Smooth muscle cell (in vitro differentiated cells): Measurements from ENCODE around the gene EMB. TPM values are rescaled to one million over a fixed set of nuclear protein-coding genes. Genes with fewer than 3 reads are reported as not detected.
"Not testable (repeated sequence)": the region's sequence is repeated elsewhere in the genome, so short reads cannot be mapped to it uniquely, and the experiment has no call there.

ENCODE experiments used
- DNase-seq: peaks from one replicate; lab custom pipeline; 2025; ENCODE audit not compliant: unreplicated experiment; lab: John Stamatoyannopoulos, UW
- H2AFZ ChIP-seq: fragments of 200-600 bp; sonication (generic); 2 replicates; pipeline ENCODE4 v1.6.0; 2016; ENCODE audit warnings: antibody characterized with exemption, low read depth, mild to moderate bottlenecking
- H3F3A ChIP-seq: fragments of 200-600 bp; sonication (generic); 2 replicates; pipeline ENCODE4 v1.6.0; 2017; ENCODE audit warnings: antibody characterized with exemption, low read depth
- H3K27ac ChIP-seq: fragments of 200-600 bp; sonication (generic); 2 replicates; pipeline ENCODE4 v1.5.1; 2016; ENCODE audit warnings: low read depth, mild to moderate bottlenecking
- H3K27me3 ChIP-seq: fragments of 200-600 bp; sonication (generic); 2 replicates; pipeline ENCODE4 v1.6.1; 2016; ENCODE audit warnings: low read depth, mild to moderate bottlenecking
- H3K36me3 ChIP-seq: fragments of 200-600 bp; sonication (generic); 2 replicates; pipeline ENCODE4 v1.5.1; 2016; ENCODE audit warnings: low read depth
- H3K4me1 ChIP-seq: fragments of 200-600 bp; sonication (generic); 2 replicates; pipeline ENCODE4 v1.5.1; 2016; ENCODE audit warnings: low read depth
- H3K4me2 ChIP-seq: fragments of 200-600 bp; sonication (generic); 2 replicates; pipeline ENCODE4 v1.6.0; 2016; ENCODE audit warnings: mild to moderate bottlenecking
- H3K4me3 ChIP-seq: fragments of 200-600 bp; sonication (generic); 2 replicates; pipeline ENCODE4 v1.5.1; 2016; ENCODE audit warnings: mild to moderate bottlenecking
- H3K79me2 ChIP-seq: fragments of 200-600 bp; sonication (generic); 2 replicates; pipeline ENCODE4 v1.6.0; 2016; ENCODE audit warnings: low read depth, mild to moderate bottlenecking
- H3K9ac ChIP-seq: fragments of 200-600 bp; sonication (generic); 2 replicates; pipeline ENCODE4 v1.6.0; 2016; ENCODE audit warnings: low read depth
- H3K9me3 ChIP-seq: fragments of 200-600 bp; sonication (generic); replicated peaks from 2 replicates; pipeline ENCODE4 v1.5.1; 2016; ENCODE audit warnings: low read depth
- H4K20me1 ChIP-seq: fragments of 200-600 bp; sonication (generic); 2 replicates; pipeline ENCODE4 v1.6.0; 2016; ENCODE audit warnings: low read depth
- CTCF ChIP-seq: fragments of 200-600 bp; sonication (generic); IDR thresholded peaks from 2 replicates; pipeline ENCODE4 v1.5.1; 2017; ENCODE audit warnings: borderline replicate concordance, mild to moderate bottlenecking, antibody characterized with exemption; ENCODE audit not compliant: insufficient read depth, poor library complexity, severe bottlenecking
- WGBS: methylation state at CpG from one replicate; pipeline ENCODE4 v1.1.7; 2016; ENCODE audit warnings: low lambda C conversion rate; 5-methylcytosine and 5-hydroxymethylcytosine counted together
- polyA plus RNA-seq: library from polyadenylated mRNA; unstranded; fragments of >200 nt; fragmentation: Nextera tagmentation; extraction: Ambion mirVana; gene quantifications from 2 replicates; pipeline ENCODE4 v1.2.1, GENCODE V29; 2016
- total RNA-seq: library from RNA; depleted of rRNA; stranded (reverse); fragments of >200 nt; gene quantifications from 2 replicates; pipeline ENCODE4 v1.2.3, GENCODE V29; 2014

The EMB gene
- total and polyA plus RNA-seq, 2 experiments from 2014 or later: 6.6 to 19.5 TPM

GRCh38 chr5:50421184-50421950, 19.7 kb downstream of the EMB start:
- not testable (repeated sequence) for H4K20me1 ChIP-seq, H3F3A ChIP-seq, H3K27ac ChIP-seq, H3K9ac ChIP-seq, H3K4me2 ChIP-seq, H3K4me3 ChIP-seq, DNase-seq, H3K27me3 ChIP-seq, H3K79me2 ChIP-seq, H3K9me3 ChIP-seq, H3K4me1 ChIP-seq, H2AFZ ChIP-seq, H3K36me3 ChIP-seq
- WGBS: 94% methylated on average over 6 of the region's 7 CpGs

GRCh38 chr5:50420343-50420935, 20.6 kb downstream of the EMB start:
- H3K4me3 ChIP-seq: no peak overlapping the region
- H3K36me3 ChIP-seq: no peaks in the 10 kb centered on the region
- no peak for TF ChIP-seq CTCF
- WGBS: 72% methylated on average over 5 of the region's 5 CpGs
- no peak overlapping the region for H3K9ac ChIP-seq
- no peaks in the 10 kb centered on the region for H3K4me1 ChIP-seq
- no peaks in the 10 kb centered on the region for H3K27me3 ChIP-seq
- H3K27ac ChIP-seq: no peak overlapping the region
- no peak for DNase-seq
- no peaks in the 10 kb centered on the region for H3K9me3 ChIP-seq
- H4K20me1 ChIP-seq: no peaks in the 10 kb centered on the region
- H3K4me2 ChIP-seq: no peak overlapping the region
- no peaks in the 10 kb centered on the region for H3F3A ChIP-seq
- no peak overlapping the region for H2AFZ ChIP-seq
- no peaks in the 10 kb centered on the region for H3K79me2 ChIP-seq

GRCh38 chr5:50419656-50420055, 21.4 kb downstream of the EMB start:
- H3K4me3 ChIP-seq, H3K27me3 ChIP-seq, DNase-seq, H3K4me1 ChIP-seq, H3K79me2 ChIP-seq, H3K4me2 ChIP-seq, H3K27ac ChIP-seq, H3K9me3 ChIP-seq, H2AFZ ChIP-seq, H3K9ac ChIP-seq, H4K20me1 ChIP-seq, H3K36me3 ChIP-seq, H3F3A ChIP-seq: not testable (repeated sequence)
- 93% methylated on average over 6 of the region's 6 CpGs for WGBS

- not testable (repeated sequence) for H3K9me3 ChIP-seq, H2AFZ ChIP-seq, H3K4me2 ChIP-seq, H3F3A ChIP-seq, H3K36me3 ChIP-seq, H3K4me3 ChIP-seq, DNase-seq, H3K79me2 ChIP-seq, H3K4me1 ChIP-seq, H3K9ac ChIP-seq, H3K27me3 ChIP-seq, H4K20me1 ChIP-seq, H3K27ac ChIP-seq
- 94% methylated on average over 3 of the region's 3 CpGs for WGBS
Measured at GRCh38 chr5:50416637-50417036, 24.5 kb downstream of the EMB start.

GRCh38 chr5:50415912-50416311, 25.2 kb downstream of the EMB start:
- Histone ChIP-seq H3K4me1 (no peaks in the 10 kb centered on the region), H3K27ac (no peak overlapping the region), H3K79me2 (no peaks in the 10 kb centered on the region), H3K4me2 (no peak overlapping the region), H2AFZ (no peak overlapping the region), H3K36me3 (no peaks in the 10 kb centered on the region), H3F3A (no peaks in the 10 kb centered on the region), H3K4me3 (no peak overlapping the region), H4K20me1 (no peaks in the 10 kb centered on the region), H3K9me3 (no peaks in the 10 kb centered on the region), H3K9ac (no peak overlapping the region), H3K27me3 (no peaks in the 10 kb centered on the region)
- no peak for DNase-seq
- WGBS: 83% methylated on average over 4 of the region's 4 CpGs
- no peak for TF ChIP-seq CTCF

GRCh38 chr5:50410932-50411331, 30.2 kb downstream of the EMB start:
- H3K4me1 ChIP-seq, H3K79me2 ChIP-seq, H3K9me3 ChIP-seq, H3K9ac ChIP-seq, DNase-seq, H3K27ac ChIP-seq, H2AFZ ChIP-seq, H3K4me2 ChIP-seq, H3K36me3 ChIP-seq, H3K27me3 ChIP-seq, H4K20me1 ChIP-seq, H3F3A ChIP-seq, H3K4me3 ChIP-seq: not testable (repeated sequence)
